ENCODE measurements around the gene PRKCE.

DNA sequence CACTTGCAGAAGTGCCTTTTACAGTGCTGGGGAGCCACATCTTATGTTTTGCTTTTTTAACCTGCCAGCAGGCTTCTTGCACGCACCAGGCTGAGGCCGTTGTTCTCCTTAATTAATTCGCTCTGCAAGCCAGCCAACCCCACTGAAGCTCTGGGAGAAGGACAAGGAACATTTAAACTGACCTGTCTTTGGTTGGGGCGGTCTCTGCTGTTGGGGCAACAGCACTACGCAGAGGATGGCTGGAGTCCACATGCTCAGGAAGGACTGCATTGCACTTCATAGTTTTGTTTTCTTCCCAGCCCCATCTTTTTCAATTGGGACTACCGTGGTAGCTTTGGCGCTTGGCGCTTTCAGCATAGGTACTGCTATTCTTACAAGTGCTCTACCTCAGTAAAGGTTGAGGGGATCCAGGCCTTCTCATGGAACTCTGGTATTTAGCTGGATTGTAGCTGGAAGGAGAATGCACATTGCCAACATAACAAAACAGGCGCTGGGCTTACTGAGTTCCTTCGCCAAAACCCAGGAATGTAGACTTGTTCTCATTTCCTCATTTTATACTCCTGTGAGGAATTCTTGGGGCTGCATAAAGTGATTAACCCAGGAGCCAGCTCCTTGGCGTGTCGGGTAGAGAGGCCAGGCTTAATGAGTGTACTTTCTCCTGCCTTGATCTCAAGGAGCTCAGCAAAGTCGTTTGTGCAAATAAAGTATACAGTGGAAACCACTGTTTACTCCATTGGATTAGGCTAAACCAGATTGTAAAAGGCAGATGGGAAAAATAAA is 146.2 kb downstream of the PRKCE start:
- TF ChIP-seq POLR2A (IDR thresholded peaks at IDR 0.05), result no peak
- TF ChIP-seq, protein P1, sequence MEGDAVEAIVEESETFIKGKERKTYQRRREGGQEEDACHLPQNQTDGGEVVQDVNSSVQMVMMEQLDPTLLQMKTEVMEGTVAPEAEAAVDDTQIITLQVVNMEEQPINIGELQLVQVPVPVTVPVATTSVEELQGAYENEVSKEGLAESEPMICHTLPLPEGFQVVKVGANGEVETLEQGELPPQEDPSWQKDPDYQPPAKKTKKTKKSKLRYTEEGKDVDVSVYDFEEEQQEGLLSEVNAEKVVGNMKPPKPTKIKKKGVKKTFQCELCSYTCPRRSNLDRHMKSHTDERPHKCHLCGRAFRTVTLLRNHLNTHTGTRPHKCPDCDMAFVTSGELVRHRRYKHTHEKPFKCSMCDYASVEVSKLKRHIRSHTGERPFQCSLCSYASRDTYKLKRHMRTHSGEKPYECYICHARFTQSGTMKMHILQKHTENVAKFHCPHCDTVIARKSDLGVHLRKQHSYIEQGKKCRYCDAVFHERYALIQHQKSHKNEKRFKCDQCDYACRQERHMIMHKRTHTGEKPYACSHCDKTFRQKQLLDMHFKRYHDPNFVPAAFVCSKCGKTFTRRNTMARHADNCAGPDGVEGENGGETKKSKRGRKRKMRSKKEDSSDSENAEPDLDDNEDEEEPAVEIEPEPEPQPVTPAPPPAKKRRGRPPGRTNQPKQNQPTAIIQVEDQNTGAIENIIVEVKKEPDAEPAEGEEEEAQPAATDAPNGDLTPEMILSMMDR (IDR thresholded peaks at IDR 0.05), result no peak
